Activated effector memory CD4-positive, alpha-beta T cell treated with Interleukin-2 at 50 U/mL for 16 hours (primary cell): ENCODE measurements around the gene ARHGAP23.

Experiments used
- DNase-seq: peaks from one replicate; pipeline ENCODE4 v3.0.0-alpha.2; 2020

ARHGAP23 gene, protein sequence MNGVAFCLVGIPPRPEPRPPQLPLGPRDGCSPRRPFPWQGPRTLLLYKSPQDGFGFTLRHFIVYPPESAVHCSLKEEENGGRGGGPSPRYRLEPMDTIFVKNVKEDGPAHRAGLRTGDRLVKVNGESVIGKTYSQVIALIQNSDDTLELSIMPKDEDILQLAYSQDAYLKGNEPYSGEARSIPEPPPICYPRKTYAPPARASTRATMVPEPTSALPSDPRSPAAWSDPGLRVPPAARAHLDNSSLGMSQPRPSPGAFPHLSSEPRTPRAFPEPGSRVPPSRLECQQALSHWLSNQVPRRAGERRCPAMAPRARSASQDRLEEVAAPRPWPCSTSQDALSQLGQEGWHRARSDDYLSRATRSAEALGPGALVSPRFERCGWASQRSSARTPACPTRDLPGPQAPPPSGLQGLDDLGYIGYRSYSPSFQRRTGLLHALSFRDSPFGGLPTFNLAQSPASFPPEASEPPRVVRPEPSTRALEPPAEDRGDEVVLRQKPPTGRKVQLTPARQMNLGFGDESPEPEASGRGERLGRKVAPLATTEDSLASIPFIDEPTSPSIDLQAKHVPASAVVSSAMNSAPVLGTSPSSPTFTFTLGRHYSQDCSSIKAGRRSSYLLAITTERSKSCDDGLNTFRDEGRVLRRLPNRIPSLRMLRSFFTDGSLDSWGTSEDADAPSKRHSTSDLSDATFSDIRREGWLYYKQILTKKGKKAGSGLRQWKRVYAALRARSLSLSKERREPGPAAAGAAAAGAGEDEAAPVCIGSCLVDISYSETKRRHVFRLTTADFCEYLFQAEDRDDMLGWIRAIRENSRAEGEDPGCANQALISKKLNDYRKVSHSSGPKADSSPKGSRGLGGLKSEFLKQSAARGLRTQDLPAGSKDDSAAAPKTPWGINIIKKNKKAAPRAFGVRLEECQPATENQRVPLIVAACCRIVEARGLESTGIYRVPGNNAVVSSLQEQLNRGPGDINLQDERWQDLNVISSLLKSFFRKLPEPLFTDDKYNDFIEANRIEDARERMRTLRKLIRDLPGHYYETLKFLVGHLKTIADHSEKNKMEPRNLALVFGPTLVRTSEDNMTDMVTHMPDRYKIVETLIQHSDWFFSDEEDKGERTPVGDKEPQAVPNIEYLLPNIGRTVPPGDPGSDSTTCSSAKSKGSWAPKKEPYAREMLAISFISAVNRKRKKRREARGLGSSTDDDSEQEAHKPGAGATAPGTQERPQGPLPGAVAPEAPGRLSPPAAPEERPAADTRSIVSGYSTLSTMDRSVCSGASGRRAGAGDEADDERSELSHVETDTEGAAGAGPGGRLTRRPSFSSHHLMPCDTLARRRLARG (N-terminal part only)

GRCh38 chr17:38428112-38428642 lies at the start of gene ARHGAP23:
Gene ARHGAP23, plus strand, starts transcription at chr17:38428464. Its CDS starts 22 bp downstream, at chr17:38428486.
- peak; percentile 16 for DNase-seq

DNA sequence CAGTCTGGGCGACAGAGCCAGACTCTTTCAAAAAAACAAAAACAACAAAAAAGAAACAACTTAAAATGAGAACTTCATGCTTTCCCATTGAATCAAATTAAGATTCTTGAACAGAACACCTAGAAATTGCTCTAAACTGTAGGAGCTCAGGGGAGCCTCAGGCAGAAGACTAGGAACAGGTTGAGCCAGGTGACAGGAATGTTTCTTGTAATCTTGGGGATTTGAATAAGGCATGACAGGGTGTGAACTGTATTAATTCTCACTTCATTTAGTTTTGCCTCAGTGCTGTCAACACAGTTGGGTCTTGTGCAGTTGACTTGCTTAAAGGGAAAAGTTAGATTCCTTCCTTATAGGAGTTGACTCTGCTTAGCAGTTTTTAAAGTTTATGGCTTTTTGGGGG lies 48.8 kb upstream of the ARHGAP23 start:
- no peak for DNase-seq

DNA sequence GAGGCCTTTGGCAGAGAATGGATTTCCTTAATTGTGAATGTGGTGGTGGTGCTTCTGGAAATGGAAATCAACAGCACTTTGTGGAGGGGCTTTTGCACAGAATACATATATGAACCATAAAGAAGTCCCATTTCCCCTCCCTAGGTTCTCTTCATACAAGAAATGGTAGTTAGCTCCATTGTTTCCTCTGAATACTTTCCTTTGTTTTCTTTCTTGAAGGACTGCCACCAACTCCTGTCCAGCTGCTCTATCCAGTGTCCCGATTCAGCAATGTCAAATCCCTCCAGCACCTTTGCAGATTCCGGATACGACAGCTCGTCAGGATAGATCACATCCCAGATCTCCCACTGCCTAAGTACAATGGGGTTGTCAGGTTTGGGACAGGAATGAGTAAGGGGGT lies 33.2 kb upstream of the ARHGAP23 start:
- DNase-seq, result no peak

DNA sequence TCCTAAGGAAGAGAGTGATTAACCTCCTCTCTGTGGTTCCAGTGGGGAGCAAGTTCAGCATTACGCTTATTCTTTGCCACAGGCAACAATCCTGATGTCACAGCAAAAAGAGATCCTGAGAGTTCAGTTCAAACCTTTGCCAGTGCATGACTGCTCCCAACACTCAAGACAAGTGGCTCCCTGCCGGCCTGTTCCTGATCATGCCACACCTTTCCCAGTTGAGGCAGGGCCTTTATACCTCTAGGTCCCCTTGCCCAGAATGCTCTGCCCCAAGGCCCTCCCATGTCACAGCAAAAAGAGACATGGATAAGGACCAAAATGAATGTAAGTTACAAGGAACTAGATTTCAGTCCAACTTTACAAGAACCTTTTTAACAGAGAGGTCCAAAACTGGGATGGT lies 31.0 kb upstream of the ARHGAP23 start:
- no peak for DNase-seq

- DNase-seq, result no peak
Observed at GRCh38 chr17:38400286-38400685, 28.0 kb upstream of the ARHGAP23 start.

DNA sequence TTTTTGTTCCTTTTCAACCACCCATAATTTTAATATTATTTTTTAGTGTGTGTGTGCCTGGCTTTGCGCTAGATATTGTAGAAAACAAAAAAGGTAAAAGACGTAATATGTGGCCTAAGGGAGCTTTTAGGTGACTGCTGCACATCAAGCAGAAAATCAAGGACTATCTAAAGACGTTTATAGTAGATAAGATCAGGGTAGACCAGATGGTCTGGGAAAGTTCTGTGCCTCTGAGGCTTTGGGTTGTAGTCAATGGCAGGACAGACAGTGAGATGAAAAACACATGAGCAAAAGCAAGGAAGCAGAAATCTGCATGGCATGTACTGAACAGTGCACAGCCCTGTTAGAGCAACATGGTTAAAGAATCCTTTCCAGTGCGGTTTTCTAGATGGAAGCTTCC lies 26.8 kb upstream of the ARHGAP23 start:
- no peak for DNase-seq

DNA sequence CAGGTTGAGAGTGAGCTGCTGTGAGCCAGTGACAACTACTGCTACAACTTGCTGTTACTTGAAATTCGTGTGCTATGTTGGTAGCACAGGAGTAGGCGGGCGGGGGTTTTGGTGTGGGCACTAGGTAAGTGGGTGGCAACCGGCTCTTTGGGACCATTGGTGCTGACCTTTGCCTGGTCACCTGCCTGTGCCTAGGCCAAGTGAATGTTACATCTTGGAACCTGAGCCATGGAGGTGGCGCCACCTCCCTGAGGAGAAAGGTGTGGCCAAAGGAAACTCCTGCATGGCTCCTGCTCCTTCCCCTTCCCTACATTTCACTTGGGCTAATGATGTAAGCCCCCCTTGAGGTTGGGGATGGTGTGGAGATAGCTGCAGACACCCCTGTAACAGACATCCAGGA lies 25.4 kb upstream of the ARHGAP23 start:
- DNase-seq, result no peak

- no peak for DNase-seq
Observed at GRCh38 chr17:38403491-38403890, 24.8 kb upstream of the ARHGAP23 start.

- DNase-seq, result no peak
Observed at GRCh38 chr17:38404174-38404943, 23.9 kb upstream of the ARHGAP23 start.

DNA sequence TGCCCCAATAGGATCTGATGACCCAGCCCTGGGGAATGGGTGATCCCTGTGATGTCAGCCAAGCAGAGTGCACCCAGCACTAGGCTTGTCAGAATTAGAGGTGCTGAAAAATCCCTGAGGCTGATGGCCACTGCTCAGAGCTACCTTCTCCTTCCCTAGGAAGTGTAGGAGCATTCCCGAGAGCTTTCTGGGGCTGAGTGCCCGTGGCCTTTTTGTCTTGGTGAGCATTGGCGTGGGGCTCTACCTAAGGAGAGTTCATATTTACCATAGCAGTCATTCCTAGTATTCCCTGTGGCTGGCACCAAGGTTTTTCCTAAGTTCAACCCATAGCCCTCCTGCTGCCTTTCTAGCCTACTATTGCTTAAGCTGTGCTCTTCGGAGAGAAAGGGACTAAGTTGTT lies 22.6 kb upstream of the ARHGAP23 start:
- no peak for DNase-seq

DNA sequence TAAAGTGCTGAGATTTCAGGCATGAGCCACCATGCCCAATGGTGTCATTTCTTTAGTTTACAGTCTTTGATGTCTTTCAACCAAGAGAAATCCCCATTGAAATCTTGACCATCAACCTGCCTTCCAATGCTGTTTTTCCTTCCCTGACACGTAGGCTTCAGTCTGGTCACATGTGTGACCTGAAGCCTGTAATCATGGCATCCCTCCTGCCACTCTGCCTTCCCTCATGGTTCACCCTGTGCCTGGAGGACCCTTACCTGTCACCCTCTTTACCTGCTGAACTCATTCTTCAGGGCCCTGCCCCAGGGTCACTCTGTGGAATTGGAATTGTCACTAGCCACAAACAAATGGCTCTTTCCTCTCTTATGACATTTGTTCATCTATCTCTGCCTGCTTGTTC lies 18.1 kb upstream of the ARHGAP23 start:
- no peak for DNase-seq

DNA sequence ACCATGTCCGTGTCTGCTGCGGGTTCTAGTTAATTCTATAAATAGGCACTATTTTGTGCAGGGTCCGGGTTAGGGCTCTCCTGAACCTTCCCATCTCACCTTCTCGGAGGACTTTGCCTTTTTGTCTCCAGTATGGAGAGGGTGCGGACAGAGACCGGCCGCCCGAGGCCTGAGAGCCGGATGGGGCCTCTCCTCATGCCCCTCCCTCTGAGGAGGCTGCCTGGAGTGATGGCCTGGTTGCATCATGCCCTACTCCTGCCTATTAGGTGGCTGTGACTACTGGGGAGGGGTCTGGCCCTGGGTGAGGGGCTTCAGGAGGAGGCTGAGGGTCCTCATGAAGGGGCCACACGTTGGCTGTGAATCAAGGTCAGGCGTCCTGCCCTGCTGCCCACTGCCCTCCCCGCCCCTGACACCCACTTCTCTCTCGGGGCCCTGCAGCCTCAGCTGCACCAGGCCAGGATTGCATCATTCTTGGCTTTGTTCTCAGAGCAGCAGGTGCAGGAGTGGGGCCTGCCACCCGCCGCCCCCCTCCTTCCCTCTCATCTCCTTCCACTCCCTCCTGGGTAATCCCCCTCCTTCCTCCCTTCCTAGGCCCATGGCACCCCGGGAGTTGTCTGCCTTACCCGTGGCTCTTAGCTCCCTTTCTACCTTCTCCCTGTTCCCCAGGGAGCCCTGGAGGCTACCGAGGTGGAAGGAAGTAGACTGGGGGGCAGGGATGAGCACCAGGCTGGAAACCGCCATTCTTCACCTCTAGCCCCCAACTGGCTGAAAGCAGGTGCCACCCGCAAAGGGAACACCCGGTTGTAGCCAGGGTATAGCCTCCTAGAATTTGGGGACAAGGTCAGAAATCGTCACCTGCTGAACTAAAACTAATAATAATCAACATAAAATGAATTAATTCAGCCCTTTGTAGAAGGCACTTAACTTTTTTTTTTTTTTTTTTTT lies 12.7 kb upstream of the ARHGAP23 start:
- DNase-seq, result no peak

DNA sequence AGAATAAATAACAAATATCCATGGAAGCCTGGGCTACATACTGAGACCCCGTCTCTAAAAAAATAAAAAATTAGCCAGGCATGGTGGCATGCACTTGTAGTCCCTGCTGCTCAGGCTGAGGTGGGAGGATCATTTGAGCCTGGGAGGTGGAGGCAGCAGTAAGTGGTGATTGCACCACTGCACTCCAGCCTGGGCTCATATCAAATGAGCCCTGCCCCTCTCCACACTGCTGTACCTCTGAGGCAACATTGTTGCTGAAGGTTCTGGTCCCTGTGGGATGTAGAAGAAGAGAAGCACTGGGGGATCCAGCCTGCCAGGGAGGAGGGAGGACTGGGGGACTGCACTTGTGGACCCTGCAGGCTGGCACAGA lies 11.4 kb upstream of the ARHGAP23 start:
- DNase-seq, result no peak

DNA sequence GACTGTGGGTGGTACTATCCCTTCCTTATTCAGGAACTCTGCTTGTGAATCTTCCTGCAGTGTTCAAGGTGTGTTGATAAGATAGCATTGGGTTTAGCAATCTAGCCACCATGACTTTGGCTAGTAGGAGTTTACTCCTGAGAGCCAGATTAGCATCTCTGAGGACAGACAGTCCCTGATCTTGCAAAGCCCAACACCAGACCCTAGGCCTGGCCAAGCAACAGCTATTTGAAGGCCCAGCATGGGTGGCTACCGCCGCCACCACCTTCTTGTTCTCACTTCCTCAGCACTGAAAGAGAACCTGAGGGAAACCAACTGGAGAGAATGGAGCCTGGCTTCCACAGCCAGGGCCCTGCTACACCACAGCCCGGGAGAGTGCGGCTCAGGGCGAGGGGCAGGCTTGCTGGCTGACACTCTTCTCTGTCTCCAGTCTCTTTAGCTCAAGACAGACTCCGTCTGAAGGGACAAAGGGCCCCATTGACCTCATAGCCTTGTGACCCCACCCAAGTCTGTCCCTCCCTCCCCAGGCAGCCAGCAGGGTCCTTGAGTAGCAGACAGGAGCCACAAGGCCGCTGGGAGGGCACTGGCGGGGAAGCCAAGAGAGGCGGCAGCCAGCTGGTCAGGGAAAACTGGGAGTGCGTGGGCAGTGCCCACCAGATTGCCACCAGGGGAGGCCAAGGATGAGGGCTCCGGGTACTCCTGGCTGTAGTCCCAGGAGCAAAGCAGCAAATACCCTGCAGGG lies 10.9 kb upstream of the ARHGAP23 start:
- no peak for DNase-seq

GRCh38 chr17:38418062-38418692 lies 10.1 kb upstream of the ARHGAP23 start:
- DNase-seq, result no peak

DNA sequence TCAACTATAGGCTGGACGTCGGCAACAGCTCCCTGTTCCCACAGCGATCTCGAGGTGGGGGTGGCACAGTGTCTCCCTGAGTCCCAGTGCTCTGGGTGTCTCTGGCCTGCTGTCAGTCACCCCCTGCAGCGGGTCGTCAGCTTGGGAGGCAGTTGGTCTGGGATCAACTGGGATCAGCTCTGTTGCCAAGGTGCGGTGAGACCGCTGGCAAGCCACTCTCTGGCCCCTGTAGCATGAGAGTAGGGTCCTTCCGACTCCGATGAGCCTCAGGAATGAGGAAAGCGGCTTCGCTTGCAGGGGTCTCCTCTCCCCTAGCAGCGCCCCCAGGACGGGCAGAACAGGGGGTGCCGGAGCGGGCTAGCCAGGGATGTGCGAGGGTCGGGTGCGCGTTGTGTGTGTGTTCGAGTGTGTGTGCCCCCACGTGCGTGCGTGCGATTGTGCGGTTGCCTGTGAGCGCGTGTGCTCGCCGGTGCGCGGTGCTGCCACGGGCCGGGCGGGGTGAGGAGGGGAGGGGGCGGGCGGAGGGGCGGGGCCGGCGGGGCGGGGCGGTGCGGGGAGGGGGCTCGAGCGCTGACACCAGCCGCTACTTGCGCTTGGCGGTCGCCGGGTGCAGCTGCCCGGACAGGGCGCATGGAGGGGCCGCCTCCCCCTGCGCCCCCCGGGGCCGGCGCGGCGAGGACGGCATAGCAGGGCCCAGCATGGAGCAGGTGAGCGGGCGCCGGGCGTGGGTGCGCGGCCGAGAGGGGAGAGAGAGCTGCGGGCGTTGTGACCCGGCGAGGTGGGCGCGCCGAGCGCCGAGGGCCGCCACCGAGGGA lies 9.4 kb upstream of the ARHGAP23 start:
- DNase-seq, result no peak

- DNase-seq, result no peak
Observed at GRCh38 chr17:38419508-38419981, 8.7 kb upstream of the ARHGAP23 start.

DNA sequence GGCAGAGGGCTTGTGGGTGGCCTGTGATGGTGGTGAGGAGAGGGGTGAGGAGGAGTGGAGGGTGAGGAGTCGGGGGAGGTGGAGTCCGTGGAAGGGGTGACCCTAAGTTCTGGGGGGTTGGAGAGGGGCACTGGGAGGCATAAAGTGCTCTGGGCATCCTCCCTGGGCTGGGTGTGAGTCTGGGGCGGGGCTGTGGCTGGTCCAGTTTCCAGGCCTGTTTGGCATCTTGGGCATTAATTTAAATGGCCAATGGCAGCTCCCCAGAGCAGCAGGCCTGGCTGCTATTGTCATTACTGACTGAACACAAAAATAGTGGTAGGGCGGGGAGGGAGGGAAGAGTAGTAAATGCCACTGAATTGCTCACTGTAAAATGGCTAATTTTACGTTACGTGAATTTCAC lies 7.7 kb upstream of the ARHGAP23 start:
- no peak for DNase-seq
